B cell (primary cell): Measurements from ENCODE around the gene RBM38. TPM values are rescaled to one million over a fixed set of nuclear protein-coding genes. Genes with fewer than 3 reads are reported as not detected.

Experiments
- ATAC-seq: fragments of 200-7000 bp; cut with Tn5 transposase; one replicate; pipeline ENCODE4 v1.10.0; 2021; ENCODE audit warnings: low read depth, mild to moderate bottlenecking, moderate number of reproducible peaks, moderate library complexity
- CTCF ChIA-PET: fragments of 350-600 bp; sonication (Branson Sonifier 250); formaldehyde crosslinking; loops from one replicate; lab custom pipeline; 2021; ENCODE audit warnings: antibody characterized with exemption, inconsistent platforms; lab: Charles Lee
- POLR2A ChIA-PET: fragments of 350-600 bp; sonication (Branson Sonifier 250); formaldehyde crosslinking; loops from one replicate; lab custom pipeline; 2021; ENCODE audit warnings: antibody characterized with exemption; lab: Charles Lee
- DNase-seq: peaks from one replicate; pipeline ENCODE4 v3.0.0; 2013
- H2AFZ ChIP-seq: 2 replicates; pipeline ENCODE4 v1.6.1; 2012; ENCODE audit warnings: mild to moderate bottlenecking, low read depth, low read length; ENCODE audit not compliant: insufficient read depth, poor library complexity, severe bottlenecking
- H3K27ac ChIP-seq, 2 donors: 1 replicate in 1 of 2; 2 replicates in 1 of 2; pipeline ENCODE4 v1.5.1; 2012 to 2013; ENCODE audit warnings: low read length in 2 of 2, mild to moderate bottlenecking in 2 of 2, moderate library complexity in 1 of 2
- H3K27me3 ChIP-seq, 4 experiments: fragments of 200-600 bp in 1 of 4; sonication (generic) in 1 of 4; replicated peaks in 1 of 4; 1 replicate in 2 of 4; 2 replicates in 2 of 4; pipeline versions ENCODE4 v1.6.1 to v1.7.0; 2013 to 2016; ENCODE audit warnings: low read length in 3 of 4, mild to moderate bottlenecking in 2 of 4, mixed read lengths in 1 of 4, moderate library complexity in 1 of 4; ENCODE audit not compliant: insufficient read depth in 4 of 4, control insufficient read depth in 3 of 4; ENCODE audit errors: control extremely low read depth in 1 of 4
- H3K36me3 ChIP-seq, 2 experiments: replicated peaks in 1 of 2; 1 replicate in 1 of 2; 2 replicates in 1 of 2; pipeline versions ENCODE4 v1.6.1 to v1.7.1; 2013; ENCODE audit warnings: low read length in 1 of 2; ENCODE audit not compliant: insufficient read depth in 2 of 2, control insufficient read depth in 1 of 2; ENCODE audit errors: control extremely low read depth in 1 of 2, extremely low read depth in 1 of 2
- H3K4me1 ChIP-seq, 2 donors: fragments of 200-600 bp in 1 of 2; sonication (generic) in 1 of 2; 1 replicate in 1 of 2; 2 replicates in 1 of 2; pipeline versions ENCODE4 v1.5.1 to v1.6.1; 2013 to 2017; ENCODE audit warnings: low read length in 2 of 2; ENCODE audit not compliant: control insufficient read depth in 2 of 2, insufficient read depth in 2 of 2
- H3K4me2 ChIP-seq: replicated peaks from 2 replicates; pipeline ENCODE3; 2012; ENCODE audit warnings: mild to moderate bottlenecking, low read depth, low read length; ENCODE audit not compliant: poor library complexity, severe bottlenecking
- H3K4me3 ChIP-seq, 5 experiments: fragments of 200-600 bp in 1 of 5; sonication (generic) in 1 of 5; 1 replicate in 3 of 5; 2 replicates in 2 of 5; pipeline versions ENCODE4 v1.5.1 to v1.7.0; 2011 to 2016; ENCODE audit warnings: low read length in 4 of 5, mild to moderate bottlenecking in 4 of 5, low read depth in 2 of 5, control low read depth in 1 of 5, moderate library complexity in 1 of 5; ENCODE audit not compliant: insufficient read depth in 1 of 5; ENCODE audit errors: control extremely low read depth in 1 of 5, extremely low read depth in 1 of 5
- H3K79me2 ChIP-seq: fragments of 200-600 bp; sonication (generic); one replicate; pipeline ENCODE4 v1.6.0; 2016; ENCODE audit warnings: low read length; ENCODE audit not compliant: control insufficient read depth, insufficient read depth
- H3K9ac ChIP-seq: fragments of 200-600 bp; sonication (generic); 2 replicates; pipeline ENCODE4 v1.6.1; 2017; ENCODE audit warnings: mild to moderate bottlenecking, low read length, moderate library complexity
- H3K9me3 ChIP-seq, 3 donors: one replicate each; pipeline versions ENCODE4 v1.6.1 to v1.7.1; 2013; ENCODE audit warnings: low read length in 2 of 3; ENCODE audit not compliant: control insufficient read depth in 2 of 3, insufficient read depth in 1 of 3; ENCODE audit errors: control extremely low read depth in 1 of 3
- H4K20me1 ChIP-seq: 2 replicates; pipeline ENCODE4 v1.6.0; 2012; ENCODE audit warnings: mild to moderate bottlenecking, low read length; ENCODE audit not compliant: insufficient read depth, control insufficient read depth, poor library complexity, severe bottlenecking
- H3K27ac Mint-ChIP-seq: one replicate; pipeline ENCODE4 v1.8.0; 2021; ENCODE audit warnings: mixed read lengths
- H3K27me3 Mint-ChIP-seq: one replicate; pipeline ENCODE4 v1.8.0; 2021; ENCODE audit warnings: mixed read lengths
- H3K4me1 Mint-ChIP-seq: one replicate; pipeline ENCODE4 v1.8.0; 2021; ENCODE audit warnings: mixed read lengths
- H3K4me3 Mint-ChIP-seq: one replicate; pipeline ENCODE4 v1.8.0; 2021; ENCODE audit warnings: mixed read lengths
- H3K9me3 Mint-ChIP-seq: one replicate; pipeline ENCODE4 v1.8.0; 2022; ENCODE audit warnings: mixed read lengths; ENCODE audit not compliant: insufficient read depth
- EZH2 ChIP-seq: IDR thresholded peaks from 2 replicates; pipeline ENCODE4 v1.6.1; 2012; ENCODE audit warnings: borderline replicate concordance, low read depth, mild to moderate bottlenecking, moderate library complexity, low read length; ENCODE audit not compliant: insufficient read depth, poor library complexity, severe bottlenecking
- WGBS: methylation state at CpG from one replicate; pipeline ENCODE4 v1.1.5; 2013; ENCODE audit warnings: missing lambda C conversion rate; ENCODE audit not compliant: insufficient coverage; 5-methylcytosine and 5-hydroxymethylcytosine counted together
- intact Hi-C: fragments of 100-400 bp; cut with micrococcal nuclease; formaldehyde crosslinking; loops from one replicate; pipeline ENCODE4 v1.10.0; 2022
- polyA plus RNA-seq: library from polyadenylated mRNA; depleted of rRNA; stranded (reverse); fragments of >200 nt; gene quantifications from 2 replicates; pipeline ENCODE4 v1.2.3, GENCODE V29; 2012
- total RNA-seq, 2 donors: library from RNA; stranded (reverse); fragments of 120-200 nt in 1 of 2; gene quantifications; 1 replicate in 1 of 2; 2 replicates in 1 of 2; pipeline versions ENCODE4 v1.2.3 to v1.2.4, GENCODE V29; 2013 to 2022
- TF ChIP-seq, protein P1 (sequence below): fragments of 200-600 bp; IDR thresholded peaks from one replicate; pipeline ENCODE4 v1.8.0; 2022; ENCODE audit warnings: antibody characterized with exemption, mild to moderate bottlenecking

The RBM38 gene
- total and polyA plus RNA-seq, 2 donors (not counting 1 experiment from before 2014, with no cell fraction given): 198 to 225 TPM

GRCh38 chr20:57429159-57429496 is 37.9 kb downstream of the RBM38 start:
- Histone ChIP-seq H3K9ac (no peak overlapping the region), H3K4me2 (peak overlapping the region; percentile 37), H3K9me3 (peaks cover 0 to 8% (median 0%) of the 10 kb centered on the region in 3 donors), H3K27me3 (no peaks in the 10 kb centered on the region), H3K79me2 (no peaks in the 10 kb centered on the region), H4K20me1 (no peaks in the 10 kb centered on the region), H2AFZ (no peak overlapping the region), H3K4me1 (peaks cover 84 to 93% of the 10 kb centered on the region in 2 donors), H3K36me3 (no peaks in the 10 kb centered on the region), H3K4me3 (no peak overlapping the region), H3K27ac (no peak overlapping the region)
- ChIA-PET POLR2A (interaction anchor here (1.3 to 2.1 kb wide), 4 partner anchors 9 to 29 kb away, joined by 3 to 10 read pairs (median 7); no protein-coding TSS in a partner anchor), CTCF (interaction anchor here (0.7 to 4.4 kb wide), 9 partner anchors 8 to 166 kb away, joined by 3 to 28 read pairs (median 7); no protein-coding TSS in a partner anchor)
- no peak overlapping the region for H3K27ac Mint-ChIP-seq
- DNase-seq (no peak), ATAC-seq (no peak)
- H3K4me3 Mint-ChIP-seq: no peak overlapping the region
- intact Hi-C loops: no loop called here
- 92% methylated on average over 11 of the region's 11 CpGs for WGBS
- no peaks in the 10 kb centered on the region for H3K27me3 Mint-ChIP-seq
- H3K4me1 Mint-ChIP-seq: peaks cover 86% of the 10 kb centered on the region
- TF ChIP-seq, protein P1, sequence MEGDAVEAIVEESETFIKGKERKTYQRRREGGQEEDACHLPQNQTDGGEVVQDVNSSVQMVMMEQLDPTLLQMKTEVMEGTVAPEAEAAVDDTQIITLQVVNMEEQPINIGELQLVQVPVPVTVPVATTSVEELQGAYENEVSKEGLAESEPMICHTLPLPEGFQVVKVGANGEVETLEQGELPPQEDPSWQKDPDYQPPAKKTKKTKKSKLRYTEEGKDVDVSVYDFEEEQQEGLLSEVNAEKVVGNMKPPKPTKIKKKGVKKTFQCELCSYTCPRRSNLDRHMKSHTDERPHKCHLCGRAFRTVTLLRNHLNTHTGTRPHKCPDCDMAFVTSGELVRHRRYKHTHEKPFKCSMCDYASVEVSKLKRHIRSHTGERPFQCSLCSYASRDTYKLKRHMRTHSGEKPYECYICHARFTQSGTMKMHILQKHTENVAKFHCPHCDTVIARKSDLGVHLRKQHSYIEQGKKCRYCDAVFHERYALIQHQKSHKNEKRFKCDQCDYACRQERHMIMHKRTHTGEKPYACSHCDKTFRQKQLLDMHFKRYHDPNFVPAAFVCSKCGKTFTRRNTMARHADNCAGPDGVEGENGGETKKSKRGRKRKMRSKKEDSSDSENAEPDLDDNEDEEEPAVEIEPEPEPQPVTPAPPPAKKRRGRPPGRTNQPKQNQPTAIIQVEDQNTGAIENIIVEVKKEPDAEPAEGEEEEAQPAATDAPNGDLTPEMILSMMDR: no peak
- no peak for TF ChIP-seq EZH2
- no peaks in the 10 kb centered on the region for H3K9me3 Mint-ChIP-seq

DNA sequence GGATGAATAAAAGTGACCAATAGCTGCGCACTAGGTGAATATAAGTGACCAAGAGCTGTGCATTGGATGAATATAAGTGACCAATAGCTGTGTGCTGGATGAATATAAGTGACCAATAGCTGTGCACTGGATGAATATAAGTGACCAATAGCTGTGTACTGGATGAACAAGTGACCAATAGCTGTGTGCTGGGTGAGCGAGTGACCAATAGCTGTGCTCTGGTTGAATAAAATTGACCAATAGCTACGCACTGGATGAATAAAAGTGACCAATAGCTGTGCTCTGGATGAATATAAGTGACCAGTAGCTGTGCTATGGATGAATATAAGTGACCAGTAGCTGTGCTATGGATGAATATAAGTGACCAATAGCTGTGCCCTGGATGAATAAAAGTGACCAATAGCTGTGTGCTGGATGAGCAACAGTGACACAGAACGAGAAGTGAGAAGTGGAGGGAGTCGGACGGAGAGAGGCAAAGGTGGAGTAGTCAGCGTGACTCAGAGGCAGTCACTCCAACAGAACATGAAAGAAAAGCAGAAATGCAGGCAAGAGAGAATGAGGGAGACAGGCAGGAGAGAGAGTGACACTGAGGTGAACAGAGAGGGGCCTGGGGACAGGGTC is 38.5 kb downstream of the RBM38 start:
- Histone ChIP-seq H3K4me3 (no peak overlapping the region), H3K4me1 (peaks cover 84 to 93% of the 10 kb centered on the region in 2 donors), H2AFZ (no peak overlapping the region), H3K79me2 (no peaks in the 10 kb centered on the region), H3K27ac (peak overlapping the region in 1 of 2 donors; percentile 9), H3K36me3 (no peaks in the 10 kb centered on the region), H3K9me3 (peaks cover 0 to 13% (median 0%) of the 10 kb centered on the region in 3 donors), H3K27me3 (no peaks in the 10 kb centered on the region), H4K20me1 (no peaks in the 10 kb centered on the region), H3K4me2 (peak overlapping the region; percentile 37), H3K9ac (no peak overlapping the region)
- Mint-ChIP-seq H3K4me1 (peaks cover 87% of the 10 kb centered on the region), H3K9me3 (no peaks in the 10 kb centered on the region), H3K27ac (peak overlapping the region; percentile 44), H3K27me3 (no peaks in the 10 kb centered on the region), H3K4me3 (peak overlapping the region; percentile 20)
- TF ChIP-seq, protein P1: no peak
- no peak for TF ChIP-seq EZH2
- WGBS: 44% methylated on average over 7 of the region's 7 CpGs
- DNase-seq: peak; percentile 60
- ChIA-PET CTCF (interaction anchor here (0.7 to 3.8 kb wide), 9 partner anchors 11 to 165 kb away, joined by 3 to 28 read pairs (median 4); no protein-coding TSS in a partner anchor), POLR2A (interaction anchor here (0.6 to 2.1 kb wide), 6 partner anchors 9 to 43 kb away, joined by 3 to 10 read pairs (median 6); no protein-coding TSS in a partner anchor)
- intact Hi-C loops: loop anchor here (5.0 to 10.0 kb wide), 2 partner anchors 45 to 53 kb away; no protein-coding TSS in a partner anchor
- ATAC-seq: peak; percentile 53
